Measurements from ENCODE around the gene PPP1R13B.

The PPP1R13B gene

GRCh38 chr14:103736546-103737431 is 110.6 kb downstream of the PPP1R13B start:
- DNase-seq (ENCODE audit: extremely low read depth, low read depth), result no peak
- no peak overlapping the region for H3K4me3 ChIP-seq (replicated peaks; ENCODE audit: low read depth, low read length)
- TF ChIP-seq CTCF (IDR thresholded peaks at IDR 0.05; ENCODE audit: low read depth, low read length, missing control alignments), result no peak

- H3K4me3 ChIP-seq (replicated peaks; ENCODE audit: low read depth, low read length), result no peak overlapping the region
- DNase-seq (ENCODE audit: extremely low read depth, low read depth), result no peak
- TF ChIP-seq CTCF (IDR thresholded peaks at IDR 0.05; ENCODE audit: low read depth, low read length, missing control alignments), result no peak
Measured at GRCh38 chr14:103735815-103736545, 111.4 kb downstream of the PPP1R13B start.

GRCh38 chr14:103735439-103735814 is 111.9 kb downstream of the PPP1R13B start:
- H3K4me3 ChIP-seq (replicated peaks; ENCODE audit: low read depth, low read length), result no peak overlapping the region
- TF ChIP-seq CTCF (IDR thresholded peaks at IDR 0.05; ENCODE audit: low read depth, low read length, missing control alignments), result no peak
- DNase-seq (ENCODE audit: extremely low read depth, low read depth), result no peak

- TF ChIP-seq CTCF (IDR thresholded peaks at IDR 0.05; ENCODE audit: low read depth, low read length, missing control alignments), result no peak
- no peak overlapping the region for H3K4me3 ChIP-seq (replicated peaks; ENCODE audit: low read depth, low read length)
- DNase-seq (ENCODE audit: extremely low read depth, low read depth), result no peak
Measured at GRCh38 chr14:103735022-103735421, 112.4 kb downstream of the PPP1R13B start.

- no peak overlapping the region for H3K4me3 ChIP-seq (replicated peaks; ENCODE audit: low read depth, low read length)
- DNase-seq (ENCODE audit: extremely low read depth, low read depth), result no peak
- TF ChIP-seq CTCF (IDR thresholded peaks at IDR 0.05; ENCODE audit: low read depth, low read length, missing control alignments), result no peak
Measured at GRCh38 chr14:103734081-103734888, 113.1 kb downstream of the PPP1R13B start.

- no peak for DNase-seq (ENCODE audit: extremely low read depth, low read depth)
- TF ChIP-seq CTCF (IDR thresholded peaks at IDR 0.05; ENCODE audit: low read depth, low read length, missing control alignments), result no peak
- no peak overlapping the region for H3K4me3 ChIP-seq (replicated peaks; ENCODE audit: low read depth, low read length)
Measured at GRCh38 chr14:103733651-103734050, 113.7 kb downstream of the PPP1R13B start.

All from HFF-Myc (cell line).